HUES48 (cell line): ENCODE results near the gene BAHCC1.

ENCODE experiments used
- H3K27ac ChIP-seq: one replicate; pipeline ENCODE4 v1.7.0; 2013; ENCODE audit warnings: low read depth, low read length, inconsistent platforms
- H3K27me3 ChIP-seq: 2 replicates; pipeline ENCODE4 v1.6.1; 2013; ENCODE audit warnings: mild to moderate bottlenecking, low read length; ENCODE audit not compliant: control insufficient read depth, insufficient read depth
- H3K36me3 ChIP-seq: 2 replicates; pipeline ENCODE4 v1.6.1; 2013; ENCODE audit warnings: low read length; ENCODE audit not compliant: control insufficient read depth, insufficient read depth
- H3K4me1 ChIP-seq: 2 replicates; pipeline ENCODE4 v1.6.1; 2013; ENCODE audit warnings: mild to moderate bottlenecking, low read length; ENCODE audit not compliant: control insufficient read depth, insufficient read depth
- H3K4me3 ChIP-seq: 2 replicates; pipeline ENCODE4 v1.5.1; 2013; ENCODE audit warnings: mild to moderate bottlenecking, low read depth, low read length
- H3K9ac ChIP-seq: 2 replicates; pipeline ENCODE4 v1.6.1; 2013; ENCODE audit warnings: mild to moderate bottlenecking, low read depth, low read length, moderate library complexity
- H3K9me3 ChIP-seq: 2 replicates; pipeline ENCODE4 v1.6.1; 2013; ENCODE audit warnings: low read length; ENCODE audit not compliant: control insufficient read depth, insufficient read depth

The BAHCC1 gene

GRCh38 chr17:81454473-81454872 is 59.2 kb downstream of the BAHCC1 start:
- no peaks in the 10 kb centered on the region for H3K9me3 ChIP-seq

GRCh38 chr17:81455387-81455786 is 60.1 kb downstream of the BAHCC1 start:
- Histone ChIP-seq H3K9ac (no peak overlapping the region), H3K27ac (no peak overlapping the region), H3K27me3 (no peaks in the 10 kb centered on the region), H3K9me3 (no peaks in the 10 kb centered on the region), H3K4me1 (peaks cover 4% of the 10 kb centered on the region), H3K36me3 (no peaks in the 10 kb centered on the region), H3K4me3 (no peak overlapping the region)

More at GRCh38 chr17:81454473-81454872, 59.2 kb downstream of the BAHCC1 start:
- Histone ChIP-seq H3K4me1 (peaks cover 4% of the 10 kb centered on the region), H3K4me3 (no peak overlapping the region), H3K36me3 (no peaks in the 10 kb centered on the region), H3K9ac (no peak overlapping the region), H3K27me3 (no peaks in the 10 kb centered on the region), H3K27ac (no peak overlapping the region)

- Histone ChIP-seq H3K4me3 (no peak overlapping the region), H3K9ac (no peak overlapping the region), H3K36me3 (no peaks in the 10 kb centered on the region), H3K9me3 (no peaks in the 10 kb centered on the region), H3K27me3 (no peaks in the 10 kb centered on the region), H3K4me1 (peaks cover 4% of the 10 kb centered on the region), H3K27ac (no peak overlapping the region)
These were observed 60.8 kb downstream of the BAHCC1 start for GRCh38 chr17:81456091-81456490.

- H3K9ac ChIP-seq, result no peak overlapping the region
- H3K4me3 ChIP-seq, result no peak overlapping the region
- H3K9me3 ChIP-seq, result no peaks in the 10 kb centered on the region
- no peaks in the 10 kb centered on the region for H3K36me3 ChIP-seq
- no peaks in the 10 kb centered on the region for H3K27me3 ChIP-seq
- no peak overlapping the region for H3K27ac ChIP-seq
- H3K4me1 ChIP-seq, result peaks cover 4% of the 10 kb centered on the region
These were observed 61.5 kb downstream of the BAHCC1 start for GRCh38 chr17:81456798-81457197.

- no peaks in the 10 kb centered on the region for H3K27me3 ChIP-seq
- no peak overlapping the region for H3K27ac ChIP-seq
- H3K9ac ChIP-seq, result no peak overlapping the region
- H3K9me3 ChIP-seq, result no peaks in the 10 kb centered on the region
- H3K36me3 ChIP-seq, result no peaks in the 10 kb centered on the region
- no peak overlapping the region for H3K4me3 ChIP-seq
- peaks cover 4% of the 10 kb centered on the region for H3K4me1 ChIP-seq
These were observed 62.1 kb downstream of the BAHCC1 start for GRCh38 chr17:81457401-81457800.

- no peak overlapping the region for H3K4me3 ChIP-seq
- H3K27me3 ChIP-seq, result no peaks in the 10 kb centered on the region
- no peak overlapping the region for H3K9ac ChIP-seq
- H3K9me3 ChIP-seq, result no peaks in the 10 kb centered on the region
- H3K27ac ChIP-seq, result no peak overlapping the region
- H3K36me3 ChIP-seq, result no peaks in the 10 kb centered on the region
- H3K4me1 ChIP-seq, result peaks cover 4% of the 10 kb centered on the region
These were observed 62.8 kb downstream of the BAHCC1 start for GRCh38 chr17:81457917-81458555.

GRCh38 chr17:81458628-81459027 is 63.4 kb downstream of the BAHCC1 start:
- Histone ChIP-seq H3K4me3 (no peak overlapping the region), H3K27ac (no peak overlapping the region), H3K9me3 (no peaks in the 10 kb centered on the region), H3K27me3 (no peaks in the 10 kb centered on the region), H3K9ac (no peak overlapping the region), H3K4me1 (peaks cover 4% of the 10 kb centered on the region), H3K36me3 (no peaks in the 10 kb centered on the region)

- Histone ChIP-seq H3K4me3 (no peak overlapping the region), H3K27ac (no peak overlapping the region), H3K36me3 (no peaks in the 10 kb centered on the region), H3K4me1 (peaks cover 4% of the 10 kb centered on the region), H3K27me3 (no peaks in the 10 kb centered on the region), H3K9me3 (no peaks in the 10 kb centered on the region), H3K9ac (no peak overlapping the region)
These were observed 64.0 kb downstream of the BAHCC1 start for GRCh38 chr17:81459224-81459623.

- no peak overlapping the region for H3K27ac ChIP-seq
- H3K36me3 ChIP-seq, result no peaks in the 10 kb centered on the region
- H3K9me3 ChIP-seq, result no peaks in the 10 kb centered on the region
- no peak overlapping the region for H3K4me3 ChIP-seq
- peaks cover 4% of the 10 kb centered on the region for H3K4me1 ChIP-seq
- H3K27me3 ChIP-seq, result no peaks in the 10 kb centered on the region
- H3K9ac ChIP-seq, result no peak overlapping the region
These were observed 64.6 kb downstream of the BAHCC1 start for GRCh38 chr17:81459864-81460263.

GRCh38 chr17:81460856-81461460 is 65.7 kb downstream of the BAHCC1 start:
- H3K27ac ChIP-seq, result no peak overlapping the region
- H3K4me3 ChIP-seq, result no peak overlapping the region
- H3K9ac ChIP-seq, result no peak overlapping the region
- H3K27me3 ChIP-seq, result no peaks in the 10 kb centered on the region
- peaks cover 4% of the 10 kb centered on the region for H3K4me1 ChIP-seq
- no peaks in the 10 kb centered on the region for H3K36me3 ChIP-seq
- H3K9me3 ChIP-seq, result no peaks in the 10 kb centered on the region

GRCh38 chr17:81461607-81462500 is 66.6 kb downstream of the BAHCC1 start:
- no peak overlapping the region for H3K9ac ChIP-seq
- no peaks in the 10 kb centered on the region for H3K9me3 ChIP-seq
- H3K4me3 ChIP-seq, result no peak overlapping the region
- H3K27me3 ChIP-seq, result no peaks in the 10 kb centered on the region
- no peaks in the 10 kb centered on the region; the same call in 1 of the 2 replicates for H3K4me1 ChIP-seq
- no peaks in the 10 kb centered on the region for H3K36me3 ChIP-seq
- no peak overlapping the region for H3K27ac ChIP-seq
